ENCODE data around the gene CXCL16. TPM values are rescaled to one million over a fixed set of nuclear protein-coding genes. Genes with fewer than 3 reads are reported as not detected.

CXCL16 gene
- polyA plus RNA-seq, 2 of the 4 experiments (the other 2 are of a cell fraction): 10.1 to 13.8 TPM

GRCh38 chr17:4743898-4744297, 4.2 kb upstream of the CXCL16 start:
- no peak for TF ChIP-seq PBX3 (IDR thresholded peaks at IDR 0.05)
- TF ChIP-seq GATA3 (IDR thresholded peaks at IDR 0.05; ENCODE audit: borderline replicate concordance): no peak
- TF ChIP-seq ZSCAN20 (CRISPR knock-in tag; IDR thresholded peaks at IDR 0.05): no peak
- no peak for TF ChIP-seq CBX8 (IDR thresholded peaks at IDR 0.05)
- TF ChIP-seq RFX5 (IDR thresholded peaks at IDR 0.05): no peak
- DNase-seq (ENCODE audit: low read depth in 1 of 2, low spot score in 1 of 2) (no peak), ATAC-seq (no peak), FAIRE-seq (no peak)
- ChIA-PET CTCF (interaction anchor here (0.8 to 4.6 kb wide), 7 partner anchors 12 to 156 kb away, joined by 3 to 42 read pairs (median 4); partner anchors contain the start of genes ARRB2, C17orf107, GLTPD2 and MED11), POLR2A (interaction anchor here (1.0 kb wide), 1 partner anchor 12 kb away, joined by 3 read pairs; no protein-coding TSS in a partner anchor)
- Histone ChIP-seq H3K4me1 (peaks cover 4% of the 10 kb centered on the region), H3K27ac (no peak overlapping the region), H3K4me2 (no peak overlapping the region), H3K9me3 (no peaks in the 10 kb centered on the region), H3K4me3 (no peak overlapping the region)
- 77% methylated on average over 9 of the region's 9 CpGs for WGBS (ENCODE audit: missing lambda C conversion rate)

GRCh38 chr17:4743216-4743615, 3.5 kb upstream of the CXCL16 start:
- H3K4me1 ChIP-seq: peaks cover 9% of the 10 kb centered on the region
- no peaks in the 10 kb centered on the region for H3K9me3 ChIP-seq
- ATAC-seq (no peak), FAIRE-seq (no peak), DNase-seq (ENCODE audit: low read depth in 1 of 2, low spot score in 1 of 2) (no peak)
- POLR2A ChIA-PET: no interaction called here
- WGBS (ENCODE audit: missing lambda C conversion rate): 80% methylated on average over 8 of the region's 8 CpGs
- no peak overlapping the region for H3K4me3 ChIP-seq
- H3K4me2 ChIP-seq: no peak overlapping the region
- CTCF ChIA-PET: interaction anchor here (1.0 to 4.6 kb wide), 7 partner anchors 11 to 166 kb away, joined by 3 to 42 read pairs (median 4); partner anchors contain the start of genes GLTPD2 and MED11
- H3K27ac ChIP-seq: no peak overlapping the region
- TF ChIP-seq MAX (IDR thresholded peaks at IDR 0.05): no peak
- no peak for TF ChIP-seq MAFK (IDR thresholded peaks at IDR 0.05; ENCODE audit: partially characterized antibody)
- no peak for TF ChIP-seq ZNF302 (CRISPR knock-in tag; IDR thresholded peaks at IDR 0.05)
- TF ChIP-seq CEBPB (IDR thresholded peaks at IDR 0.05): no peak
- no peak for TF ChIP-seq HDAC2 (IDR thresholded peaks at IDR 0.05)
- TF ChIP-seq RNF2 (IDR thresholded peaks at IDR 0.05; ENCODE audit: borderline replicate concordance, low read depth): no peak
- TF ChIP-seq KDM1A (IDR thresholded peaks at IDR 0.05; ENCODE audit: low read depth): no peak
- no peak for TF ChIP-seq RAD21 (conservative IDR thresholded peaks at IDR 0.05 in 1 of 2, IDR thresholded peaks at IDR 0.05 in 1 of 2)

- peaks cover 9% of the 10 kb centered on the region for H3K4me1 ChIP-seq
- POLR2A ChIA-PET: no interaction called here
- no peak for FAIRE-seq
Observed at GRCh38 chr17:4742629-4743028, 2.9 kb upstream of the CXCL16 start.

More at GRCh38 chr17:4742629-4743028, 2.9 kb upstream of the CXCL16 start:
- no peak for TF ChIP-seq RFX5 (IDR thresholded peaks at IDR 0.05)
- TF ChIP-seq CHD4 (IDR thresholded peaks at IDR 0.05; ENCODE audit: borderline replicate concordance): no peak
- no peak for TF ChIP-seq CTCF (IDR thresholded peaks at IDR 0.05)
- TF ChIP-seq PHF8 (IDR thresholded peaks at IDR 0.05; ENCODE audit: borderline replicate concordance, low read depth): no peak
- TF ChIP-seq FOXS1 (CRISPR knock-in tag; IDR thresholded peaks at IDR 0.05): no peak
- no peak for TF ChIP-seq EP300 (IDR thresholded peaks at IDR 0.05)
- TF ChIP-seq HEYL (CRISPR knock-in tag; IDR thresholded peaks at IDR 0.05): no peak
- TF ChIP-seq PBX3 (IDR thresholded peaks at IDR 0.05): no peak
- no peak for TF ChIP-seq ZSCAN20 (CRISPR knock-in tag; IDR thresholded peaks at IDR 0.05)
- no peak for TF ChIP-seq RNF2 (IDR thresholded peaks at IDR 0.05; ENCODE audit: borderline replicate concordance, low read depth)
- 74% methylated on average over 10 of the region's 10 CpGs for WGBS (ENCODE audit: missing lambda C conversion rate)
- no peak for DNase-seq (ENCODE audit: low read depth in 1 of 2, low spot score in 1 of 2)
- Histone ChIP-seq H3K4me3 (no peak overlapping the region), H3K9me3 (no peaks in the 10 kb centered on the region), H3K4me2 (no peak overlapping the region), H3K27ac (no peak overlapping the region)
- CTCF ChIA-PET: interaction anchor here (1.0 to 4.6 kb wide), 6 partner anchors 10 to 166 kb away, joined by 3 to 42 read pairs (median 8); partner anchors contain the start of gene GLTPD2
- no peak for ATAC-seq
